Measurements from ENCODE around the gene SMAD6. TPM values are rescaled to one million over a fixed set of nuclear protein-coding genes. Genes with fewer than 3 reads are reported as not detected.
"Not testable (repeated sequence)": the region's sequence is repeated elsewhere in the genome, so short reads cannot be mapped to it uniquely, and the experiment has no call there.

Gene SMAD6
- total RNA-seq, 2 donors from 2014 or later, result 9.4 to 22.0 TPM

DNA sequence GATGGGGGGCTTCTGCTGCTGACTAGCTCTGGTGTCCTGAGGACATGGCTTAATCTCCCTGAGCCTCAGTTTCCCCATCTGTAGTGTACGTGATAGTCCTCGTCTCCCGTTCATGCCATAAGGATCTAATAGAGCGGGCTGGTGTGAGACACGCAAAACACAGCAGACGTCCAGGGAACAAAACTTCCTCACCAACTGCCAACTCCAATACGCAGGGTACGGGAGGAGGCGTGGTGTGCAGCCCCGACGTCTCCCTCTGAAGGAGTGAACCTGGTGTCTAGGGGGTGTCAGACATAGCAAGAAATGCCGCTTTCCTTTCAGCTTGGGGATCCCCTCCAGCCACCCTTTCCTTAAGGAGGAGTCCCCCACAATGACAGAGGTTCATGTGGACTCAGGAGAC is 55.0 kb downstream of the SMAD6 start:
- H3K36me3 ChIP-seq, result no peaks in the 10 kb centered on the region

DNA sequence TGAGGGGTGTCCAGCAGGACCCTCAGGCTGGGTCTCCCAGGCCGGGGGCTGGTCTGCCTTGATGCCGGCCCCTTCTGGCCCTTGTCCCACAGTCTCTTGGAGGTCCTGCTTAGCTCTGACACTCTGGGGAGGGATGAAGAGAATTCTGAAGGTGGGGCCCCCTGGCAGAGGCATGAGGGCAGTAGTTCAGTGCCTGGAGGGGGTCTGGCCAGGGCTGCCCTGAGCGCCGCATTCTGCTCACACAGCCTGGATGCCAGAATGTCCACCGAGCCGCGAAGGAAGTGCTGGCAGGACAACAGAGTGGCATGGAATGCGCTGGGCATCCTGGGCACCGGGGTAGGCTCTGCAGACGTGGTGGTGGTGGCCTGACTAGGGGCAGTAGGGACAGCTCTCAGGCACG is 55.5 kb downstream of the SMAD6 start:
- H3K9ac ChIP-seq (ENCODE audit: low read depth in 2 of 2, low read length in 2 of 2), result no peak overlapping the region
- H3K9me3 ChIP-seq, result no peaks in the 10 kb centered on the region
- H3K4me1 ChIP-seq, result no peaks in the 10 kb centered on the region
- intact Hi-C loops (cut with DNase I), result no loop called here
- H3K27ac ChIP-seq, result no peak overlapping the region
- H3K4me3 ChIP-seq, result no peak overlapping the region
- no peak for TF ChIP-seq CTCF (IDR thresholded peaks at IDR 0.05)
- no peak for DNase-seq
- H3K27me3 ChIP-seq, result no peaks in the 10 kb centered on the region
- H3K36me3 ChIP-seq, result no peaks in the 10 kb centered on the region

More for the DNA sequence above, 55.0 kb downstream of the SMAD6 start:
- Histone ChIP-seq H3K9me3 (no peaks in the 10 kb centered on the region), H3K4me3 (no peak overlapping the region), H3K4me1 (no peaks in the 10 kb centered on the region), H3K27ac (no peak overlapping the region), H3K27me3 (no peaks in the 10 kb centered on the region), H3K9ac (ENCODE audit: low read depth in 2 of 2, low read length in 2 of 2) (no peak overlapping the region)
- TF ChIP-seq CTCF (IDR thresholded peaks at IDR 0.05), result no peak
- DNase-seq, result no peak
- intact Hi-C loops (cut with DNase I), result no loop called here

DNA sequence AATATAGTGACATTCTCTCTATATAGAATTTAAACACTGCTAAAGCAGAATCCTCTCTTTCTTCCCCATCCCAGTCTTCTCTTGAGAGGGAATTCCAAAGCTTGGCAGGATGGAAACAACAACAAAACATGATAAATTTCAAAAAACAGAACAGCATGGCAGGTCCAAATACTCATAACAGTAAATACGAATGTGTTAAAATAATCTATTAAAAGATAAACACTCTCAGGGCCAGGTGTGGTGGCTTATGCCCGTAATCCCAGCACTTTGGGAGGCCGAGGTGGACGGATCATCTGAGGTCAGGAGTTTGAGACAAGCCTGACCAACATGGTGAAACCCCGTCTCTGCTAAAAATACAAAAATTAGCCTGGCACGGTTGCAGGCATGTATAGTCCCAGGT is 56.2 kb downstream of the SMAD6 start:
- H3K4me1 ChIP-seq; H3K27me3 ChIP-seq; H3K27ac ChIP-seq; H3K4me3 ChIP-seq; DNase-seq; intact Hi-C loops (cut with DNase I); H3K9ac ChIP-seq (ENCODE audit: low read depth in 2 of 2, low read length in 2 of 2); H3K9me3 ChIP-seq; H3K36me3 ChIP-seq: not testable (repeated sequence)

DNA sequence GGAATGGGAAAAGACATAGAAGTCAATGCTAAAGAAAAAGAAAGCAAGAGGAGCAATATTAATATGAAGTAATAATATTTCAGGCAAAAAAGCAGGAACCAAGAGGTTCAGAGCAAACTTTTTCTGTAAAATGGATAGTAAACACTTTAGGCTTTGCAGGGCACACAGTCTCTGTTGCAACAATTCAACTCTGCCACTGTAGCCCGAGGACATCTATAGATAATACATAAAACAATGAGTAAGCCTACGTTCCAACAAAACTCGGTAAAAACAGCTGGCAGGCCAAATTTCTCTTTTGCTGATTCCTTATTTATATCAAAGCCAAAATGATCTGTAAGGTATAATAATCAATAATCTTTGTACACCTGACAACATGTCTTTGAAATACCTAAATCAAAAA is 56.8 kb downstream of the SMAD6 start:
- Histone ChIP-seq H3K27me3 (no peaks in the 10 kb centered on the region), H3K4me1 (peaks cover 10% of the 10 kb centered on the region), H3K9me3 (no peaks in the 10 kb centered on the region), H3K36me3 (no peaks in the 10 kb centered on the region), H3K9ac (ENCODE audit: low read depth in 2 of 2, low read length in 2 of 2) (no peak overlapping the region), H3K4me3 (no peak overlapping the region), H3K27ac (no peak overlapping the region)
- intact Hi-C loops (cut with DNase I), result no loop called here
- no peak for DNase-seq
- no peak for TF ChIP-seq CTCF (IDR thresholded peaks at IDR 0.05)

- intact Hi-C loops (cut with DNase I), result no loop called here
- DNase-seq, result no peak
- Histone ChIP-seq H3K4me3 (no peak overlapping the region), H3K27me3 (no peaks in the 10 kb centered on the region), H3K27ac (no peak overlapping the region), H3K36me3 (no peaks in the 10 kb centered on the region), H3K4me1 (peaks cover 11% of the 10 kb centered on the region), H3K9me3 (no peaks in the 10 kb centered on the region), H3K9ac (ENCODE audit: low read depth in 2 of 2, low read length in 2 of 2) (peak overlapping the region in 1 of 2 donors; percentile 19)
- no peak for TF ChIP-seq CTCF (IDR thresholded peaks at IDR 0.05)
Measured at GRCh38 chr15:66760097-66760967, 58.3 kb downstream of the SMAD6 start.

Data from colonic mucosa (tissue), 4 donors.